ENCODE measurements around the gene AGXT.

Gene AGXT

GRCh38 chr2:240886678-240887609 is 18.3 kb downstream of the AGXT start:
- no peak for DNase-seq

GRCh38 chr2:240887631-240888030 is 19.0 kb downstream of the AGXT start:
- no peak for DNase-seq

DNA sequence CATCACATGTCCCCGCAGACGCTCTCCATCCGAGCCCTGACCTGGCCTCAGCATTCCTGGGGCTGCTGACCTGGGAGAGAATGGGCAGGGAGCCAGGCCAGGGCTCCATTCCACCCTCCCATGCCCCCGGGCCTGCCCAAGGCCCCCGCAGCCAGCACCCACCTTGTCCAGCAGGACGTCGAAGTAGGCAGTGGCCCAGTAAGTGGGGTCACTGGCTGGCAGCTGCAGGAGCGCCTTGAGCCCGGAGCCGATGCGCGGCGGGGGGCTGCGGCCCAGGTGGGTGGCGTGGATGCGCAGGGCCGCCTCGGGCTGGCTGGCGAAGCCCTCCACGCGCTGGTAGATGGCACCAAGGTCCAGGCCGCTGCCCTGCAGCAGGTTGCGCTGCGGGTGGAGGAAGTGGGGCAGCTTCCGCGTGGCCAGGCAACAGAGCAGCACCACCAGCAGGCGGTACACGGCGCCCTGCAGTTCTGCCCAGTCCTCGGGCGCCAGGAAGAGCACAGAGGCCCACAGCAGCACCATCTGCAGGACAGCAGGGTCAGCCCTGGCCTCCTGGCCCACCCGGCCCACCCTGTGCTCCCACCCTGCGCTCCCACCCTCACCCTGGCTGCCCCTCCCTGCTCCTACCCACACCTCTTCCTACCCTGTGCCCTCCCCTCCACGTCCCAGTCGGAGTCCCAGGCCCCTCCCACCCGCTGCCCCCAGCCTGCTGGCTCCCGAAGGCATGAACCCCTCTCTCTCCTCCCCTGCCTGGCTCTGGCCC is 19.7 kb downstream of the AGXT start:
- no peak for DNase-seq

DNA sequence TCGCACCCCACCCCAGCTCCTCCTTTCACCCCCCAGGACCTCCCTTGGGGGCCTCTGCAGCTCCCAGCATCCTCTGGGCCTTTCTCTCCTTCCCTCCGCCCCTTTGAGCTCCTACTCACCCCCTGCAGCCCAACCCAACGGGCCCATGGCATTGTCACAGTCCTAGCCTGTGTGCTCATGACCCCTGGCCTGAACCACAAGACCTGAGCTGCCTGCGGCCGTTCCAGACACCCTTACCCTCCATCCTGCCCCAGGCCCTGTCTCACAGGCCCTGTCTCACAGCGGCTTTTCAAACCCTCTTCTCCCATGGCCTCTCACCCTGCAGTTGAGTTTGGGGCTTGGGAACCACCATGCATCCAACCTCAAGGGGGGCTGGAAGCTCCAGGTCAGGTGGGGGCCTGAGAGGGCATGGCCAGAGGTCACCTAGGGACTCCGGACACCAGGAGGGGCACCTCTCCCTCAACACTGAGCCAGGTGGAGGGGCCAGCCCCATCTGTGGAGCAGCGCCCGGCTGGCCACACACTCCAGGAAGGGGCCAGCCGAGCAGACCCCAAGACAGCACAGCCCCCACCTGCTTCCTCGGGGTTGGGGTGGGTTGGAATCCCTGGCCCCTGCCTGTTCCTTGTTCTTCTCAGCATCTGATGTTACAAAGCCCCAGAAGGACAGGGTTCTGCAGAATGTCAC is 20.4 kb downstream of the AGXT start:
- DNase-seq, result no peak

DNA sequence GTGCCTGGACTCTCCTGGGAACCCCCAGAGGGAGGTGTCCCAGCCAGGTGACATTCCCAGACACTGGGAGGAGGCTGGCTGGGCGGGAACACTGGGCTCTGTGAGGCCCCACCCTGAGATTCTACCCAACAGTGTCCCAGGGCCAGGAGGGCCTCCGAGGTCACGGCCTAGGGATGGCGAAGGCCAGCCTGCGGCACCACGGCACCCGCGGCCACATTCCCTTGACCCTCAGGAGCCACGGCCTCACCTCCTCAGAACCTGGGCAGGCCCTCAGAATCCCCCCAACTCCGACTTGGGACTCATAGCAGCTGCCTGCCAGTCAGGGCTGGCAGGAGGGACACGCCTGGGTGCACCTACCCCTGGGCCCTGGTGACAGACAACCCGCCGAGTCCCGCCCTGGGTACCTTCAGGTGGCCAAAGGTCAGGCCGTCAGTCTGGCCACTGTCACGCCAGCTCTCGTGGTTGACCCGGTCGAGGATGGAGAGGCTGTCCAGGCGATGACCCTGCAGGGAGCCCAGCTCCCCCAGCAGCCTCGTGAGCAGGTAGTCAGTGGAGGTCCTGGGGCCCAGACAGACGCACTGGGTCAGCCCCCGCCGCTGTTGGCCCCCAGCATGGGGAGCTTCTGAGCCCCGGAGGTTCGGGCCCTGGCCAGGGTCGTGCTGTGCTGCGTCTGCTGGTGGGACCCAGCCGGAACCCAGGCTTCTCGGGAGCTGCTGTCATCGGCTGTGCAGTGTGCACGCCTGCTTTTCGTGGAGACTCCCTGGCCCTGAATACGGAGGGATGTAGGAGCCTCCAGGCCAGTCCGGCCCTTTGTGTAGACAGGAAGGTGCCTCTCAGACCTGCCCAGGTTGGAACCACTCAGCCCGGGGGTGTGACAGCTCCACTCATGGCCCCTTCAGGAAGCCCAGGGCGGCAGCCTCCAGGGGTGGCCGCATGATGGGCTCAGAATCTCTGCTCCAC is 21.3 kb downstream of the AGXT start:
- DNase-seq, result no peak

- DNase-seq, result no peak
Observed at GRCh38 chr2:240890691-240891090, 22.1 kb downstream of the AGXT start.

- DNase-seq, result no peak
Observed at GRCh38 chr2:240891492-240892340, 23.1 kb downstream of the AGXT start.

GRCh38 chr2:240892356-240892755 is 23.7 kb downstream of the AGXT start:
- DNase-seq, result no peak

DNA sequence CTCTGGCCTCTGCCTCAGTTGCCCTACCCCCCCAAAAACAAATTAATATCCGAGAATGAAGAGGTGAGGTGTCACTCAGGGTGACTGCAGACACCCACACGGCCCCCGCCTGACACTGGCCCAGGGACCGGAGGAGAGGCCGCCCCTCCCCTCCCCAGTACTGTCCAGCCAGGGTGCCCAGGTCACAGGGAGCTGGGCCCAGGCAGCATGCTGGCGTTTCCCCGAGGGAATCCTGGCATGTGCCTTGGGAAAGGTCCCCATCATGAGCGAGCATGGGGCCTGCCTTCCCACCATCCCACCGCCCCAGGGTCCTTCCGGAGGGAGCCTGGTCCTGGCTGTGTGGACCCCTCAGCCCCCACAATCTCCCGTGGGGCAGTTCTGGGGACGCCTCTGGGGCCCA is 24.3 kb downstream of the AGXT start:
- DNase-seq, result no peak

DNA sequence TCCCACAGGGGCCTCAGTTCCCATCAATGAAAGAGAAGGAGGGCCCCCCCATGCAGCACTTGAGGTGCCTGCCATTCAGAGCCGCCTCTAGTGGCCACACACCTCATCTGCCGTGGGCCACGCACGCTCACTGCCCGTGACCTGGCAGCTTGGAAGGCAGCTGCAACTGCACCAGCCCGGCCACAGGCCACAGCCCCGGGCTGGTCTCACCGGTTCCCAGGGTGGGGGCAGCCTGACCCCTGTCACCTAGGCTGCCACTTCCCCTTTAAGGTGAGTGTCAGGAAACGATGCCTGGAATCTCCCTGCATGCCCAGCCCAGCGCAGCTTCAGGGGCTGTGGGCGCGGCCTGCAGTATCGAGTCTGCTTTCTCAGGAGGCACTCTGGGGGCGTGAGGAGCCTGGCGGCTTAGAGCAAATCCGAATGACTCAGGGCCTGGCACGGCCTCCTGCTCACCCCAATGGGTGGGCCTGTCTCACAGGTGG is 24.8 kb downstream of the AGXT start:
- DNase-seq, result peak; percentile 48

GRCh38 chr2:240894006-240894405 is 25.4 kb downstream of the AGXT start:
- DNase-seq, result no peak

DNA sequence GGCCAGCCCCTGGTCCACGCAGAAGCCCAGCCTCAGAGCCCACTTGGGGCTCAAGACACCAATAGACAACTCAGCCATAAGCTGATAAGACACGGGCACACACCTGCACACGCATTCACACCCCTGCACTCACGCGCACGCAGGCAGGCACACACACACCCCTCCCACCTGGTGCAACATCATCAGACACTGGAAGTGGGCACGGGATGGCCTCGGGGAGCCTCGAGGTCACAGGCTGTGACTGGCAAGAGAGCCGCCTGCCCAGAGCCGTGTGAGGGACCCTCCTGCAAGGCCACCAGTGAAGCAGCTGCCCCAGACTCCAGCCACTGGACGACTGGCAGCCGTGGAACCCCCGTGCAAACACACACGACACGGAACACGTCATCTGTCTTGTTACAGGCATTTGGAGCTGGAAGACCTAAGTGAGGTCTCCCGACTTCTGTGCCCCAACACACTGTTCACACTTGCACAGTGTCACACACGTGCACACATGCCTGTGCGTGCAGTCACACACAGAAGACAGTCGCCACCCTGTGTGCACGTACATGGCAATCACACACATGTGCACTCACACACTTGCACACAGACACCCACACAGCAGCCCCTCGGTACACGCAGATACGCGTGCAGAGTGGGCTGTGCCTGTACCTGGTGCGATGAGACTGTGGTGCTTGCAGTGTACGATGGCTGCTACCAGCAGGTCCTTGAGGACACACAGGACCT is 26.4 kb downstream of the AGXT start:
- DNase-seq, result no peak

DNA sequence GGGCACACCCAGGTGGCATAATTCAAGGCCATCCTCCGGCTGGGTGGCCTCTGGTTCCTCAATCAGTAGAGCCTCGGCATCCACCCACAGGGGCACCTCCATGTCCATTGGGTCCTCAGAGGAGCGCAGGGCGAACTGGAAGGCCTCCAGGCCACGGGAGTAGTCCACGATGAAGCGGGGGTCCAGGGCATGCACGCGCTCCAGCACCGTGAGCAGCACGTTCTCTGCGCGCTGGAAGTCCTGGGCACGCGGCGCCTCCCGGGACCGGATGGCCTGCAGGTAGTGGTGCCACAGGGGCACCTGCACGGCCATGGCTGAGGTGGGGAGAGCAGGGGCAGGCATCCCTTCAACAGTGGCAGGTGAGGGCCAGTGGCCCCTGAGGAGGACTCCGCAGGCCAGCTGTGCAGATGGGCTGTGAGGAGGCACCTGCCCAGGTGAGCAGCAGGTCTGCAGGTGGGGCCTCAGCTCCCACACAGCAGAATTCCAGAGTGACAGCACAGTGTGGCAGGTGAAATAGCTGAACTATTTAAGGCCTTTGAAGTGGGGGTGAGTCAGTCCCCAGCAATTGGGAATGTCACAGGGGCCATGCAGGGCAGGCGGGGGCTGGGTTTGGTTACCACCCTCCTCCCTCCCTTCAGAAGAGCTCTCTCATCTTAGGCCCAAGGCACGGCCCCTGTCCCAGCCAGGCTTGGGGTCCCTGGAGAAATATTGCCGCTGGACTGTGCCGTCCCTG is 27.2 kb downstream of the AGXT start, which contains the start of gene MAB21L4:
Gene MAB21L4, minus strand, starts transcription at position 501 of the 733 bp plus-strand sequence. Its CDS starts 159 bp downstream, at position 342.
- DNase-seq, result no peak

DNA sequence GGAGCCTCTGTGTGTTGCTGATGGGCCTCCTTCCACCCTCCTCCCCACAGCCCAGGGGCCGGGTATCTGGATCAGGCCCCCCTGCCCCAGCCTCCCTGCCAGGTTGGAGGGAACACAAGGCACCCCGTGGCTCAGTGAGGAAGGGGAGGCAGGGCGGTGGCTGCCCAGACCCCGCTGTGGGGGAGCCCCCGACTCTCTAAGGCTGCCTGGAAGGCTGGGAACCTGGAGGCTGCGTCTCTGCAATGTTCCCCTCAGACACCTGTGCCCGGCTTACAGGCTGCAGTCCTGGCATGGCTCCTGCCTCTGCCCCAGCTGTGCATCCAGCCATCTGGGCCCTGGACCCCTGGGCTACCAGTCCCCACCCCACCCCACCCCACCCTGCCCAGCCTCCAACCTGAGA is 27.8 kb downstream of the AGXT start:
- DNase-seq, result no peak

DNA sequence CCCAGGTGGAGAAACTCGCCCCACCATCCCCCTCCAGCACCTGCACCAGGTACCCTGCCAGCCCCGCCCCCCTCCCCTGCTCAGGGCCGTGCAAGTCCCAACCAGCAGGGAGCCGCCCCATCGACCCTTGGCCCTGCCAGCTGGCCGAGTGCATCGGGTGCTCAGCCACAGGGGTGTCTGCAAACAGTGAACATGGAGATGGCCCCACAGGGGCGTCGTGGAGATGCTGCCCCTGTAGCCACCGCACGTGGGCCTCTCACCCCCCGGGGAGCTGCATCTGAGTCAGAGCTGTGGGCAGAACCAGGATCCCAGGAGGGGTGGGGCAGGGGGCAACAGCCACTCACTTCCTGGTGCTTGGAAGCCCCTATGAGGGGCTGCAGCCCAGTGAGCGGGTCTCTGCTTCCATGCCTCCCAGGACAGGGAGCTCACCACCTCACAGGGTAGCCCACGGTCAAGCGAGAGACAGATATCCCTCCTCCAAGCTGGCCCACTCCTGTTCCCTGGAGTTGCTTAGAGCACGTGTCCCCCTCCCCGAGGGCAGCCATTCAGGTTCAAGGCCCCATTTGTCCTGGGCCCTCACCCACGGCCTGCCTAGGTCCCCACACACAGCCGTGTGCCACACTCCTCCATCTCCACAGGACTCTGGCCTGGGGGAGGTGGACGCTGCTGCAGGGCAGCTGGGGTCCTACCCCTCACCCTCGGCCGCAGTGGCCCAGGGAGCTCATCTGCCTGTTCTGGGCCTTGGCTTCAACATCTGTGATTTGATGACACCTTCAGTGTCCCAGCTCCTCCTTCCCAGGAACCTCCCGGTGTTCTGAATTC is 28.5 kb downstream of the AGXT start:
- DNase-seq, result no peak

DNA sequence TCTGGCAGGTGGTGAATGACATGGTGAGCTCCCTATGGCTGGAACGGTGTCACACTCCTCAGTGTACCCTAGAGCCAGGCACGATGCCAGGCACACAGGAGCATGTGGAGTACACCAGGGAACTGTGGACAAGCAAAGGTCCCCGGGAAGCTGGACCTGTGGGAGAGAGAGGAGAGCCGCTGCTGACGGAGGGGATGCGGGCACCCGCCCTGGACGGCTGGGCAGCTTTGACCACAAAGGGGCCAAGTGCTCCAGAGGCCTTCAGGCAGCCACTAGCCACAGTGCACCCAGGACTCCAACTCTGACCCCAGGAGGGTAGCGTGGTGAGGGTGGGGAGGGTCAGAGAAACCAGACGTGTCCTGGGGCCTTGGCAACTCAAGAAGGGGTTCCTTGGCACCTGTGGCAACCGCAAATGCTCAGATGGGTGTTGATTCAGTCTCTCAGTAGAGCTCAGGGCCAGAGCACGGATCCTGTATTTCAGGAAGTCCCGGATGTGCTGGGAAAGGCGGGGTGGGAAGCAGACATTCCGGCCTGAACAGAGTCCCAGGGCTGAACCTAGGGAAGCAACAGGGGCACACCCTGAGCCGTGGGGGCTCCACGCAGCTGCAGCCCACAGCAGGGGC is 29.6 kb downstream of the AGXT start:
- no peak for DNase-seq

DNA sequence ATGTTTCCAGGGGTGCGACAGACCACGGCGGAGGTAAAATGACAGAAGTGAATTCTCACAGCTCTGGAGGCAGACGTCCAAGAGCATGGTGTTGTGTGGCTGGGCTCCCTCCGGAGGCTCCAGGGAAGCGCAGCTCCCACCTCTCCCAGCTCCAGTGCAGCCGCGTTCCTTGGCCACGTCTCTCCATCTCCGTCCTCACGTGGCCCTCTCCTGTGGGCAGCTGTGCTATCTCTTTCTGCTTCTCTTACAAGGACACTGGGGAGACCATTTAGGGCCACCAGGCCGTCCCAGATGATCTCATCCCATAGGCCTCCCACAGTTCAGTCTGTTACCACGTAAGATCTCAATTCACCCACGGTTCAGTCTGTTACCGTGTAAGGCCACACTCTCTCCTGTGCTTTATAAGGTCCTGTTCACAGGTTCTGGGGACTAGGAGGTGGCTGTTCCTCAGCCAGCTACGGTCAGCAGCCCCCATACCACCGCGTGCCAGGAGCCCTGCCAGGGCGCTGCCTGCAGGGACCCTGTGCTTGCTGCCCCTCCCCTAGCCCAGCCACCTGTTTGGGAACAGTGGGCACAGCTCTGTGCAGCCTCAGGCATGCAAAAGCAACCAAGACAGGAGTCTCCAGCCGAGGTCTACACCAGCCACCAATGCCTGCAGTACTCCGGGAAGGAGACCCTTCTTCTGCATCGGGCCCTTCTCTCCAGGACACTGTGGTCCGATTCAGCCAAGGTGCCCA is 30.3 kb downstream of the AGXT start:
- no peak for DNase-seq
